KBM-7 (cell line): ENCODE measurements around the gene UBQLN4.
"Not testable (repeated sequence)": the region's sequence is repeated elsewhere in the genome, so short reads cannot be mapped to it uniquely, and the experiment has no call there.

Experiments
- DNase-seq: peaks from one replicate; pipeline ENCODE4 v3.0.0-alpha.2; 2015
- in situ Hi-C: fragments of 300-500 bp; cut with MboI; formaldehyde crosslinking; loops from 2 replicates; pipeline ENCODE4 v1.14.3; 2020; ENCODE audit warnings: low sequenced_read_pairs, low pct_unique_long_range_greater_than_20kb, mixed read lengths

Gene UBQLN4

GRCh38 chr1:156082309-156083091 lies 28.9 kb upstream of the UBQLN4 start, which contains the start of gene MEX3A:
Gene MEX3A (minus strand): TSS chr1:156082465. CDS start chr1:156081998, 467 bp downstream.
- peak; percentile 82 for DNase-seq
- in situ Hi-C loops = no loop called here

- DNase-seq = no peak
- in situ Hi-C loops = no loop called here
These were observed 28.3 kb upstream of the UBQLN4 start for GRCh38 chr1:156081917-156082308.

DNA sequence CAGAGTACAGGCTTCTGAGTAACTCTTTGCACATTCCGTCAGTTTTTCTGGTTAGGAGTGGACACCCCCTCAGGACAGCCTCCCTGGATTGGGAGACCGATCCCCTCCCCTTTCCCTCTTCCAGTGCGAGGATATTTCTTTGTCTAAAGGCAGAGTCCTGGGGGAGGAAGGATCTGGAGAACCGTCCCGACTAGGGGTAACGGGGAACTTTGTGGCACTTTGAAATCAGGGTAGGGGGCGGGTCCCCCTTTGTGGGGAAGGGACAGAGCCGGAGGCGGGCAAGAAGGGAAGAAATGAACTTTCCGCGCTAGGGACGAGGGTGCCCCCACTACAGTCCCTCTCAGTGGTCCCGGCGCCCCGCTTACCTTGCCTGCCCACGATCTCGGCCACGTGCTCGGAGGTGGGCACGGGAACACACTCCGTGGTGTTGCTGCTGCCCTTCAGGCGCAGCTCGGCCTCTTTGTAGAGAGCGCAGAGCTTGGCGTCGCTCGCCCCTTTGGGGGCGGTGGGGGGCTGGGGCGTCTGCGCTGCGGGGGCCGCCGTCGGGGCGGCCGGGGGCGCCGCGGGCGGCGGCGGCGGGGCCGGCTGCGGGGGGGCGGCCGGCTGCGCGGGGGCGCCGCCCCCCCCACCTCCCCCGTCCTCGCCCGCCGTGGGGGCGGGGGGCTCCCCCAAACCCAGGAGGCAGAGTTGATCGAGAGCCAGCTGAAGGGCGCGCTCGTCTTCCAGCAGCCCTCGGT lies 27.8 kb upstream of the UBQLN4 start:
- in situ Hi-C loops = no loop called here
- DNase-seq = no peak

DNA sequence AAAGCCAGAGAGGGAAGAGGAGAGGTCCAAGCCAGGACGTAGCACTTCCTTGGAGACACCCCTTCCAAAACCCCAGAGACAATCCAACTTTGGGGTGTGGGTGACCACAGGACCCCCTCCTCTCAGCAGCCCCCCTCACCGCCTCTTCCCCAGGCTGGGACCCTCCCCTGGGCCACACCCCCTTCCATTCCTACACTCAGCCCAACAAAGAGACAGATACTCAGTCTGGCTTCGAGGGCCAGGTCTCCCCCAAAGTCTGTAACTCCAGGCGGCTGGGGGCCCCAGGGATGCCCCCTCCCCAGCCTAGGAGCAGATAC lies 27.2 kb upstream of the UBQLN4 start:
- no peak for DNase-seq
- in situ Hi-C loops = no loop called here

DNA sequence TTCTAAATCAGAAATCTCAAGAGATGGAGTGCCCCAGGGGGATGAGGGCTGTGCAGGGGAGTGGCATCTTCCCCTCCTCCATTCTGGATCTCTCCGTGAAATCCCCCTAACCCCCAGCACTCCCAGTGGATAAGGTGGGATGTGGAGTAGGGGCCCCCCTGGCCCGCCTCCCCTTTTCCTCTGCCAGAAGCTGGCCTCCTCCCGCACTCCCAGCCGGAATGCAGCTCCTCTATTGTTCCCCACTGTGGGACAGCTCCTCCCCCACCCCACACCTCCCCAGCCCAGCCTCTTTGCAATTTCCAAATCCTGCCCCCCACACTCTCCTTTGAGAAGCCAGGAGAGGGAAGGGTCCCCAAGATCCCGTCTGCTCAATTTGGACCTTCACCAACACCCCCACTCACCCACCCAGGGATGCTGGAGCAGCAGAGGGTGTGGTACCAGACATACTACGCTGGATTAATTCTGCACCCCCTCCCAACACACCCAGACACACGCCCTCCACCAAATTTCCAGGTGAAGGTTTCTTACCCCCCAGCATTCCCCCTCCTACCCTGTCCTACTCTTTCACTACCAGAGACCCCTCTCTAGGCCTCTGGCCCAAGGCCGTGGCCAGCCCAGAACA lies 26.8 kb upstream of the UBQLN4 start:
- DNase-seq = no peak
- in situ Hi-C loops = no loop called here

GRCh38 chr1:156079762-156080161 lies 26.2 kb upstream of the UBQLN4 start:
- DNase-seq = no peak
- in situ Hi-C loops = no loop called here

GRCh38 chr1:156078728-156079127 lies 25.1 kb upstream of the UBQLN4 start:
- in situ Hi-C loops = no loop called here
- DNase-seq = no peak

- DNase-seq = no peak
- in situ Hi-C loops = no loop called here
These were observed 23.8 kb upstream of the UBQLN4 start for GRCh38 chr1:156077430-156077760.

DNA sequence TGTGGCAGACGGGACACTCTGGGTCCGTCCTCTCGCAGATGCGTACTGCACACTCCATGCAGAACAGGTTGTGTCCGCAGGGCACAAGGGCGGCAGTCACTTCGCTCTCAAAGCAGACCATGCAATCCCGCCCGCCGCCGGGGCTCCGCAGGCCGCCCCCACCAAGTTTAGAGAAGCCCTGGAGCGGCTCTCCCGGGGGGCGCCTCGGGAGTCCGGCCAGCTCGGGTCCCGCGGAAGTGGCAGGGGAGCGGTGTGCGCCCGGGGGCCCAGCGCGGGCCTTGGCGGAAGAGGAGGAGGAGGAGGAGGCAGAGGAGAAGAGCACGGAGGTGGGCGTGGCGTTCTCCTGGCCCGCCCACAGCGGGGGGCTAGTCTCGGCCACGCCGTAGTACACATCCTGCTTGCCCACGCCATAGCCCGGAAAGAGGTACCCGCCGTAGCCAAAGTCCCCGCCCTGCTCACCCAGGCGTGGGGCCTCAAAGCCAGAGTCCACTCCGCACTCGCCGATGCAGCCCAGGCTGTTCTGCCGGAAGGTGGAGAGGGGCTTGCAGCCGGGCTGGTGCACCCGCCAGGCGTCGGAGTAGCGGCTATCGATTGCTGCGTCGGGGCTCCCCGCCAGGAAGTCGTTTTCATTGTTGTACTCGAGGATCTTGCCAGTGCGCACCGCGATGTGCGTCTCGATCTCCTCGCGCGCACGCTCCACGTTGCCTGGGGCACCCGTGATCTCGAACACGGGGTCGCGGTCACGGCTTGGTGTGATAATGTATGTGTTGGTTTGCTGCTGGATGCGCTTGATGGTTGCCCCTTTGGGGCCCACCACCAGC lies 23.2 kb upstream of the UBQLN4 start:
- no peak for DNase-seq
- in situ Hi-C loops = no loop called here

DNA sequence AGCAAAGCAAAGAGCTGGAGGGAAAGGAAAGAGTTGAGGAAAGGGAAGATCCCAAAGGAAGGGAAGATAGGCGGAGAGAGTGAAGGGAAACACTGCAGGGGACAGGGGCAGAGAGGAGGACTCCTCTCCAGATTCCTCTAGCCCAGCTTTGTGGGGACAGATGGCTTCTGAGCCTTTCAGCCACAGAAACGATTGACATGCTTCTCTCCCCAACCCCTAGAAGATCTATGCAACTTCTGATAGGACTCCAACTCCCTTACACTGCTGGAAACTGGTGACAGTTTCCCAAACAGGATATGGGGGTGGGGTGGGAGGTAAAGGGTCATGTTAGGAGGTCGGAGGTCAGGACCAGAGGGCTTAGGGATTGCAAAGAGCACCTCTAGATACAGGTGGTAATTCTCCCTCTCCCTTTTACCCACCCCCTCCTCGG lies 22.2 kb upstream of the UBQLN4 start:
- DNase-seq = no peak
- in situ Hi-C loops = no loop called here

DNA sequence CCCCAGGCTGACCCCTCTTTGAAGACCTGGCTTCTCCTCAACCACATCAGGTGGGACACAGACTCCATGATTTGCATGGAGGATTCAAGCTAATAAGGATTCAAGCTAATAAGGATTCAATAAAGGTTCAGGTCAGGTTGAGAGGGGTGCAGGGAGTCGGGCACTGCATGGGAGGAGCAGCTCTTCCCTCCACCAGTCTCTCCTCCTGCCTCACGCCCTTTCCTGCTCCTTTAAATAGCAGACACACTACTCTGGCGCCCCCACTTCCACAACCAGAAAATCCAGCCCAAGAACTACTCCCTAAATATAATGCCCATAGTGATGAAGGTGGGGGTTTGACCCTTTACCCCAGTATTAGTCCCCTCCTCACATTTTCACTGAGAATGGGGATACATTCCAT lies 21.6 kb upstream of the UBQLN4 start:
- in situ Hi-C loops = no loop called here
- no peak for DNase-seq

- in situ Hi-C loops = no loop called here
- no peak for DNase-seq
These were observed 21.1 kb upstream of the UBQLN4 start for GRCh38 chr1:156074661-156075060.

- in situ Hi-C loops = no loop called here
- DNase-seq = no peak
These were observed 20.1 kb upstream of the UBQLN4 start for GRCh38 chr1:156073740-156074139.

DNA sequence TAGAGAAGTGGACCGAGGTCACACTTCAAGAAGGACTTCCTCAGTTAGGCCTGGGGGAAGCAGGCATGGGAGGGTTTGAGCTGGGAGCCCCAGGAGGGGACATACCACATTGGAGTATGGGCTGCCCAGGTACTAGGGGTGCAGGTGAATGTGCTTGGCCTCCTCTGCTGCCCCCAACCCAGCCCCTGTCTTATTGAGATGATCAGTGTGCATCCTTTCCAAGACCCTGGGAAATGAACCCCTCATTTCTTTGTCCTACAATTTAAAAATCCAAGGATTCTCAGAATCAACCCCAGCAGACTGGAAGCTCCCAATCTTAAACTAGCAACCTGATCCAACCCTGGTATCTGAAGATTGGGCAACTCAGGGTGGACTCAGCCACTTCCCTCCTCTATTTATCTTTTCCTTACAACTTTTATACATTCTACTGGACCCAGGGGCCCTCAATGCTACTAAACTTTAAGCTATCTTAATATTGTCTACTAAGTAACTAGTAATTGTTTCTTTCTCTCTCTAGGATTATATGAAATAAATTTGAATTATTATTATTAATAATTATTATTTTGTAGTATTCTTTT lies 19.6 kb upstream of the UBQLN4 start:
- in situ Hi-C loops = no loop called here

DNA sequence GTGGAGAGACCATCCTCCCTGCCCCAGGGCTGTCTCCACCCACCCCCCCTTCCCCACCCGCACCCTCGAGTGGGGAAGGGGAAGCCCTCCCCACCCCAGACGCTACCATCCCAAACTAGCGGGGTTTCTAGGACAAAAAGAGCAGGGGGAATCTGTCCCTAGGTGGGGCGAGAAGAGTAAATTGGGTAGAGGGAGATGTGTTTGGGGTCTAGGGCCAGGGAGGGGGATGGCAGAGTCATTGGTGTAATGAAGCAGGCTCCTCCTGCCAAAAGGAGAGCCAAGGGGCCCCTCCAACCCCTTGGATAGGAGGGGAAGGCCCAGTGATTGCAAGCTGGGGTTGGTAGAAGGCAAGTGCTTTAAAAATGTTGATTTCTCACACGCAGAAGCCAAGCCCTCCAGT lies 18.7 kb upstream of the UBQLN4 start:
- no peak for DNase-seq
- in situ Hi-C loops = no loop called here

More for the DNA sequence above, 19.6 kb upstream of the UBQLN4 start:
- no peak for DNase-seq

DNA sequence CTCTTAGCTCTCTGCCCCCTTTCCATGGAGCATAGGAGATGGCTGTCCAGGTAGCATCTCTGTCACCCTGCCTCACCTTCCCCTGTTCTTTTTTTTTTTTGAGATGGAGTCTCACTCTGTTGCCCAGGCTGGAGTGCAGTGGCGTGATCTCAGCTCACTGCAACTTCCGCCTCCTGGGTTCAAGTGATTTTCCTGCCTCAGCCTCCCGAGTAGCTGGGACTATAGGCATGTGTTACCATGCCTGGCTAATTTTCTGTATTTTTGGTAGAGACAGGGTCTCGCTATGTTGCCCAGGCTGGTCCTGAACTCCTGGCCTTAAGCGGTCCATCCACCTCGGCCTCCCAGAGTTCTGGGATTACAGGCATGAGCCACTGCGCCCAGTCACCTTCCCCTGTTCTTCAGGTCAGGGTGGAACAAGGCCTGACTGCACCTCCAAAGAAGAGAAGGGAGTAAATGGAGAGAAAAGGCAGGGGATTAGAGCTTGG lies 17.8 kb upstream of the UBQLN4 start:
- in situ Hi-C loops, DNase-seq: not testable (repeated sequence)

DNA sequence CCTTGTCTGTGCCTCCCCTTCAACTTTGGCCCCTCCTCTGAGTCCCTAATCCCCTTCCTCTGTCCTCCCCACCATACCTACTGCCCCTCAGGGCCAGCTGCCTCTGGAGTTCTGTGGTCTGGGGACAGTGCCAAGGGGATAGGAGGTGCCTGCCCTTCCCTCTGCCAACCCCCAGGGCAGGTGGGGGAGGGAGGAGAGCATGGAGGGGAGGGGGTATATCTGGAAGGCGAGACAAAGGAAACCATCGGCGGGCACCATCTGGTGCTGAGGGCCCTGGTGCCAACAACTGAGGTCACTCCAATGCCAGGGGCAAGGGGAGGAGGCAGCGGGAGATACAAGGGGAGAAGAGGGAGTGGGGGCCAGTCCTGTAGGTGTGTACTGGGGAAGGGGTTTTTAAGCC lies 16.9 kb upstream of the UBQLN4 start:
- in situ Hi-C loops = no loop called here
- no peak for DNase-seq

DNA sequence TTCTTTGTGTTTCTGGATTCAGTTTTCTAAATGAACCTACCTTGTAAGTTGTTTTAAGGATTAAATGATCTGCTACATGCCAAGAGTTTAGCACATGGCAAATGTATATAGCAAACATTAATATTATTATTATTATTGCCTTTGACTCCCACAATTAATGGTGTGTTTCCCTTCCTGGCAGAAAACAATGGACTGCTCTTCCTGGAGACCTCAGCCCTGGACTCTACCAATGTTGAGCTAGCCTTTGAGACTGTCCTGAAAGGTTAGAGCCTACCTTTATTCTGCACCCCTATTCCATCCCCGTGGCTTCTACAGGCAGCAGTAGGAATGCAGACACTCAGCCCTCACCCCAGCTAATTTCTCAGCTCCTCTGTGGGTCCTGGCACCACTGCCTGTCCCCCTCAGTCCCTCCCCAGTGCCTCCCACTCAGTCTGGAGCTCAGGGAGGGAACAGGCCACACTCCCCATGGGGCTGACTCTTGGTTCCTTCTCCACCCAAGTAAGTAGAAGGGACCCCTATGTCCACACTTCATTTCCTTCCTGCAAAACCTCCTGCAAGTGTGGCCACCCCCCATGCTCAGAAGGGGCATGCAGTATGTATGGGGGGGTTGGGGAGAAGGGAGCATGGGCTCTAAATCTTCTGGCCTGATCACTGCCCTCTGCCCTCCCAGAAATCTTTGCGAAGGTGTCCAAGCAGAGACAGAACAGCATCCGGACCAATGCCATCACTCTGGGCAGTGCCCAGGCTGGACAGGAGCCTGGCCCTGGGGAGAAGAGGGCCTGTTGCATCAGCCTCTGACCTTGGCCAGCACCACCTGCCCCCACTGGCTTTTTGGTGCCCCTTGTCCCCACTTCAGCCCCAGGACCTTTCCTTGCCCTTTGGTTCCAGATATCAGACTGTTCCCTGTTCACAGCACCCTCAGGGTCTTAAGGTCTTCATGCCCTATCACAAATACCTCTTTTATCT lies 16.2 kb upstream of the UBQLN4 start:
- DNase-seq = no peak
- in situ Hi-C loops = no loop called here
